Lung (tissue), 12 donors: ENCODE data around the gene FBXO31. TPM values are rescaled to one million over a fixed set of nuclear protein-coding genes. Genes with fewer than 3 reads are reported as not detected.
"Not testable (repeated sequence)": the region's sequence is repeated elsewhere in the genome, so short reads cannot be mapped to it uniquely, and the experiment has no call there.

Source experiments
- ATAC-seq: fragments of 200-7000 bp; cut with Tn5 transposase; one replicate; pipeline ENCODE4 v1.9.1; 2020; ENCODE audit warnings: moderate number of reproducible peaks; ENCODE audit not compliant: insufficient read depth, low FRiP score
- DNase-seq, 3 donors: peaks; one replicate each; pipeline ENCODE4 v3.0.0-alpha.2; 2013 to 2017
- H3K27ac ChIP-seq, 2 donors: one replicate each; pipeline ENCODE4 v1.5.1; 2013; ENCODE audit warnings: mild to moderate bottlenecking in 2 of 2, moderate library complexity in 2 of 2, control low read depth in 1 of 2, inconsistent platforms in 1 of 2, low read depth in 1 of 2, low read length in 1 of 2
- H3K27me3 ChIP-seq, 3 donors: one replicate each; pipeline ENCODE4 v1.5.1; 2013; ENCODE audit warnings: low read length in 2 of 3; ENCODE audit not compliant: control insufficient read depth in 3 of 3, insufficient read depth in 3 of 3
- H3K36me3 ChIP-seq, 4 donors: one replicate each; pipeline ENCODE4 v1.5.1; 2013; ENCODE audit warnings: low read length in 4 of 4, mild to moderate bottlenecking in 1 of 4, moderate library complexity in 1 of 4; ENCODE audit not compliant: control insufficient read depth in 4 of 4, insufficient read depth in 4 of 4
- H3K4me1 ChIP-seq, 5 donors: one replicate each; pipeline ENCODE4 v1.5.1; 2013; ENCODE audit warnings: low read length in 5 of 5, mild to moderate bottlenecking in 2 of 5, moderate library complexity in 1 of 5; ENCODE audit not compliant: control insufficient read depth in 5 of 5, insufficient read depth in 5 of 5
- H3K4me3 ChIP-seq: one replicate; pipeline ENCODE4 v1.5.1; 2013; ENCODE audit warnings: mild to moderate bottlenecking, control low read depth, moderate library complexity
- H3K9ac ChIP-seq, 2 donors: one replicate each; pipeline ENCODE4 v1.5.1; 2013; ENCODE audit warnings: low read length in 2 of 2, control low read depth in 1 of 2; ENCODE audit not compliant: insufficient read depth in 1 of 2
- H3K9me3 ChIP-seq, 4 donors: one replicate each; pipeline ENCODE4 v1.5.1; 2013; ENCODE audit warnings: low read length in 3 of 4, mild to moderate bottlenecking in 1 of 4, moderate library complexity in 1 of 4; ENCODE audit not compliant: control insufficient read depth in 4 of 4, insufficient read depth in 3 of 4
- WGBS, 2 donors: extraction: QIAGEN DNeasy Blood & Tissue Kit; methylation state at CpG; one replicate each; pipeline ENCODE4 v1.1.7; 2013; 5-methylcytosine and 5-hydroxymethylcytosine counted together
- polyA plus RNA-seq, 2 donors: library from polyadenylated mRNA; stranded (reverse); fragments of 200-250 nt; gene quantifications; one replicate each; pipeline ENCODE4 v1.2.1, GENCODE V29; 2013
- total RNA-seq, 2 donors: library from RNA; depleted of rRNA in 1 of 2; stranded (reverse); fragments of >200 nt in 1 of 2; gene quantifications; one replicate each; pipeline ENCODE4 v1.2.1, GENCODE V29; 2014 to 2021
- TF ChIP-seq, protein P1 (sequence below): IDR thresholded peaks from 2 replicates; pipeline ENCODE4 v1.5.1; 2012; ENCODE audit warnings: mild to moderate bottlenecking; ENCODE audit errors: control extremely low read depth, extremely low read depth
- donor health status: control.
- donor health status: control.
- donor health status: Bipolar disorder and iron deficiency.
- donor health status: healthy.
- donor health status: DM: yes; HTN: yes; CAD: no.

FBXO31 gene
- total and polyA plus RNA-seq, 4 donors: 10.1 to 35.1 (median 23.2) TPM

DNA sequence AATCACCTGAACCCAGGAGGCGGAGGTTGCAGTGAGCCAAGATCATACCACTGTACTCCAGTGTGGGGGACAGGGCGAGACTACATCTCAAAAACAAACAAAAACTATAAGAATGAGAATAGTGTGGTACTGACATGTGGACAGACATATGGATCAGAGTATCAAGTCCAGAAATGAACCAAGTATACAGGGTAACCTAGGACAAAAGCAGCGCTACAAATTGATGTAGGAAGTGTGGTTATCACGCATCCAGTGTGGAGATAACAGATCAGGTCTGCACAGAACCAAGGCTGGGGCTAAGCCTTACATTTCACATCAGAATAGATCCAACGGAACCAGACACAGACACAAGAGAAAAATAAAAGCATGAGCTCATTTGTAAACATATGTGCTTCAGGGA, 43.4 kb downstream of the FBXO31 start:
- Histone ChIP-seq H3K27me3 (no peaks in the 10 kb centered on the region), H3K27ac (no peak overlapping the region), H3K4me1 (peaks cover 0 to 7% (median 0%) of the 10 kb centered on the region in 5 donors), H3K36me3 (peaks cover 0 to 42% (median 3%) of the 10 kb centered on the region in 4 donors), H3K9ac (no peak overlapping the region), H3K9me3 (no peaks in the 10 kb centered on the region), H3K4me3 (no peak overlapping the region)
- no peak for DNase-seq
- ATAC-seq: no peak
- TF ChIP-seq, protein P1, sequence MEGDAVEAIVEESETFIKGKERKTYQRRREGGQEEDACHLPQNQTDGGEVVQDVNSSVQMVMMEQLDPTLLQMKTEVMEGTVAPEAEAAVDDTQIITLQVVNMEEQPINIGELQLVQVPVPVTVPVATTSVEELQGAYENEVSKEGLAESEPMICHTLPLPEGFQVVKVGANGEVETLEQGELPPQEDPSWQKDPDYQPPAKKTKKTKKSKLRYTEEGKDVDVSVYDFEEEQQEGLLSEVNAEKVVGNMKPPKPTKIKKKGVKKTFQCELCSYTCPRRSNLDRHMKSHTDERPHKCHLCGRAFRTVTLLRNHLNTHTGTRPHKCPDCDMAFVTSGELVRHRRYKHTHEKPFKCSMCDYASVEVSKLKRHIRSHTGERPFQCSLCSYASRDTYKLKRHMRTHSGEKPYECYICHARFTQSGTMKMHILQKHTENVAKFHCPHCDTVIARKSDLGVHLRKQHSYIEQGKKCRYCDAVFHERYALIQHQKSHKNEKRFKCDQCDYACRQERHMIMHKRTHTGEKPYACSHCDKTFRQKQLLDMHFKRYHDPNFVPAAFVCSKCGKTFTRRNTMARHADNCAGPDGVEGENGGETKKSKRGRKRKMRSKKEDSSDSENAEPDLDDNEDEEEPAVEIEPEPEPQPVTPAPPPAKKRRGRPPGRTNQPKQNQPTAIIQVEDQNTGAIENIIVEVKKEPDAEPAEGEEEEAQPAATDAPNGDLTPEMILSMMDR: no peak
- 96 to 97% methylated on average over 5 of the region's 5 CpGs for WGBS, 2 donors

DNA sequence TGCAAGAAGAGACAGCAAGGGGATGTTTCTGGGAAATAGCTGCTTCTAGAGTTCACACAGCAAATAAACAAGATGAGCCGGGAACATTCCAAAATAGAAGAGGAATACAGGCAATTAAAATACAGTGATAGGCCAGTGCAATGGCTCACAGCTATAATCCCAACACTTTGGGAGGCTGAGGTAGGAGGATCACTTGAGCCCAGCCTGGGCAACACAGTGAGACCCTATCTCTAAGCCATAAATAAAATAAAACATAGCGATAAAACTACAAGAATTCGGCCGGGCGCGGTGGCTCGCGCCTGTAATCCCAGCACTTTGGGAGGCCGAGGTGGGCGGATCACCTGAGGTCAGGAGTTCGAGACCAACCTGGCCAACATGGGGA, 43.9 kb downstream of the FBXO31 start:
- not testable (repeated sequence) for H3K27ac ChIP-seq, DNase-seq, H3K9ac ChIP-seq, ATAC-seq, H3K4me1 ChIP-seq, H3K9me3 ChIP-seq, H3K4me3 ChIP-seq, H3K27me3 ChIP-seq
- WGBS, 2 donors: 96 to 97% methylated on average over 11 of the region's 11 CpGs
- peaks cover 0 to 47% (median 3%) of the 10 kb centered on the region in 4 donors for H3K36me3 ChIP-seq

DNA sequence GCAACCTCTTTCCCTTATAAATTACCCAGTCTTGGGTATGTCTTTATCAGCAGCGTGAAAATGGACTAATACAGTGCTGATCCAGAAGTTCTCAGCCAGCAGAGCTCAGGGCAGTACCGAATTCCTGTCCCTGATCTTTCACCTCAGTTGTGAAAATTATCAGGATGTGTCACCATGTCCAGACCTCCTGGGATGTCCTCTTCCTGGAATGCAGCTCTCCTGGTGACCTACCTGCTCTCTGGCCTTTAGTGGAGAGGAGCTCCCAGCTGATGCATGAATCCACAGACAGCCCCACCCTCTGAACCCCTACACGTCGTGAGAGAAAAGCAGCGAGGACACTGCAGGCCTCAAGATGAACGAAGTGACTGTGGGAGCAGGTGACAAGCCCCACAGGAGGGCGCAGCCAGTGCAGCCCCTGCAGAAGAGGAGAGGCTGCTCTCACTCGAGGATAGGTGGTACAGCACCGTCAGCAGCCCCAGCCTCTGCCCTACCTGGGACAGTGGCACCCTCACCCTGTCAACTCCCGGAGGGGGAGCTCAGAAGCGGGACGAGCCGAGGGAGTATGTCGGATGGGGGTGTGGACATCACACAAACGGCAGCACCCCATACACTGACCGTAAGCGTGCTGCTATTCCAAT, 44.4 kb downstream of the FBXO31 start:
- DNase-seq (no peak), ATAC-seq (no peak)
- Histone ChIP-seq H3K36me3 (peaks cover 0 to 51% (median 6%) of the 10 kb centered on the region in 4 donors), H3K27ac (no peak overlapping the region), H3K27me3 (no peaks in the 10 kb centered on the region), H3K4me3 (no peak overlapping the region), H3K9me3 (no peaks in the 10 kb centered on the region), H3K9ac (no peak overlapping the region), H3K4me1 (peaks cover 0 to 1% (median 0%) of the 10 kb centered on the region in 5 donors)
- WGBS, 2 donors: 94 to 95% methylated on average over 17 of the region's 17 CpGs
- TF ChIP-seq, protein P1: no peak

DNA sequence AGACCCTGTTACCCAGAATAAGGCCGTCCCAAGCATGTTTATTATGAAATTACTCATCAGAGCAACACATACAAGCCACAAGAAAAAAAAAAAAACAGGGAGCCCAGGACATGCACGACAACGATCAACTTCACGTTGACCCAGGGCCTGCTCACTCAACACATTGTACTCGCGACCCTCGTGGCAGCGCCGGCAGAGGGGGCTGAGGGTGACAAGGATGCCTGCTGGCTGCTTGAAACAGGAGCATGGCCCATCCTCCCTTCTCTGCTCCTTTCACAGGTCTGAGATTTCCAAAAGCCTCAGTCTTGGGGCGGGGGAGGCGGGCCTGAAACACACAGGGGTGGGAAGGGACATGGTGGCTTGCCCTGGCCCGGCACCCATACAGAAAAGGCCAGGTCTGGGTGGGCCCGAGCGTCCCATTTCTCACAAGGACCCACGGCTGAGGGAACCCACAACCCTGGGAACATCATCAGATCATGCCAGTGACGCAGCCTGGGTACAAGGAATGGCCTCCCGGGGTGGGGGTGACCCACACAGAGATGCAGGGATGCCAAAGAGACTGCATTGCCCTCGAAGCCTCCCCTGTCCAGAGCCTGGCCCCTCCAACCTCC, 45.3 kb downstream of the FBXO31 start:
- ATAC-seq: no peak
- TF ChIP-seq, protein P1: no peak
- 93 to 96% methylated on average over 18 of the region's 18 CpGs for WGBS, 2 donors
- Histone ChIP-seq H3K27ac (no peak overlapping the region), H3K4me3 (no peak overlapping the region), H3K9me3 (no peaks in the 10 kb centered on the region), H3K9ac (no peak overlapping the region), H3K4me1 (no peaks in the 10 kb centered on the region), H3K27me3 (no peaks in the 10 kb centered on the region), H3K36me3 (peaks cover 0 to 58% (median 7%) of the 10 kb centered on the region in 4 donors)
- no peak for DNase-seq
